H1 (cell line): ENCODE measurements around the gene SLC1A2. TPM values are rescaled to one million over a fixed set of nuclear protein-coding genes. Genes with fewer than 3 reads are reported as not detected.

Source experiments
- ASH2L ChIP-seq: fragments of 200-600, 300-600 bp; sonication (generic); IDR thresholded peaks from one replicate; pipeline ENCODE4 v1.7.1; 2017; ENCODE audit warnings: low read length
- CBX5 ChIP-seq: fragments of 300-800, 300-1000 bp; sonication (generic); IDR thresholded peaks from 2 replicates; pipeline ENCODE4 v1.7.1; 2016; ENCODE audit warnings: antibody characterized with exemption, low read length, low read depth
- EZH2 ChIP-seq: fragments of 200-600 bp; sonication (generic); IDR thresholded peaks from 2 replicates; pipeline ENCODE4 v1.7.1; 2012; ENCODE audit warnings: low read depth, mild to moderate bottlenecking, moderate library complexity, low read length, inconsistent platforms; ENCODE audit not compliant: severe bottlenecking
- FOSL1 ChIP-seq: IDR thresholded peaks from 2 replicates; pipeline ENCODE4 v1.6.1; 2011; ENCODE audit warnings: mild to moderate bottlenecking, low read depth, low read length, moderate library complexity; ENCODE audit not compliant: insufficient read depth
- KDM1A ChIP-seq: fragments of 200-600, 300-600 bp; sonication (generic); IDR thresholded peaks from 2 replicates; pipeline ENCODE4 v1.7.1; 2016; ENCODE audit warnings: mild to moderate bottlenecking, low read length, borderline replicate concordance
- PHF8 ChIP-seq: fragments of 200-600 bp; sonication (generic); conservative IDR thresholded peaks from 2 replicates; pipeline ENCODE4 v1.7.1; 2012; ENCODE audit warnings: low read depth, mild to moderate bottlenecking, inconsistent platforms, low read length, moderate library complexity
- RFX5 ChIP-seq: IDR thresholded peaks from 2 replicates; pipeline ENCODE4 v1.6.1; 2011; ENCODE audit warnings: low read depth, low read length, improper control_type of control experiment, borderline replicate concordance
- SP2 ChIP-seq: IDR thresholded peaks from 2 replicates; pipeline ENCODE4 v1.6.1; 2012; ENCODE audit warnings: mild to moderate bottlenecking, low read length, inconsistent platforms
- TAF1 ChIP-seq: IDR thresholded peaks from 2 replicates; pipeline ENCODE4 v1.6.1; 2011; ENCODE audit warnings: mild to moderate bottlenecking, low read depth, low read length
- TCF12 ChIP-seq: IDR thresholded peaks from 2 replicates; pipeline ENCODE4 v1.6.1; 2011; ENCODE audit warnings: low read depth, mild to moderate bottlenecking, low read length
- YY1 ChIP-seq: IDR thresholded peaks from 2 replicates; pipeline ENCODE4 v1.6.1; 2011; ENCODE audit warnings: low read depth, mild to moderate bottlenecking, low read length
- polyA plus RNA-seq, 7 experiments: library from polyadenylated mRNA; depleted of rRNA in 3 of 7; stranded (reverse) in 5 of 7; unstranded in 2 of 7; fragments of >200 nt in 5 of 7; fragments of 200-250 nt in 2 of 7; gene quantifications; 1 replicate in 5 of 7; 2 replicates in 1 of 7; 4 replicates in 1 of 7; pipeline versions ENCODE4 v1.2.1 to v1.2.3, GENCODE V29; 2011 to 2013; ENCODE audit warnings: missing spikeins in 2 of 7, mixed read lengths in 2 of 7
- total RNA-seq: library from RNA; stranded (reverse); fragmentation: NEBNext Ultra II Directional; extraction: Animal tissue kit (Norgen Biotek cat#: 25700); gene quantifications from 2 replicates; pipeline ENCODE4 v1.2.1, GENCODE V29; 2021
- TF ChIP-seq, protein P1 (sequence below): fragments of 300-600 bp; sonication (generic); IDR thresholded peaks from 2 replicates; pipeline ENCODE4 v1.7.1; 2012; ENCODE audit warnings: low read length, moderate library complexity, mild to moderate bottlenecking, inconsistent platforms; ENCODE audit not compliant: insufficient replicate concordance
- TF ChIP-seq, protein P2 (sequence below): IDR thresholded peaks from 2 replicates; pipeline ENCODE4 v1.6.1; 2012; ENCODE audit warnings: inconsistent platforms

Gene SLC1A2
- total and polyA plus RNA-seq, 2 of the 8 experiments (the other 6 are each of a cell fraction or from before 2014, with no cell fraction given) = 0.57 to 1.2 TPM

DNA sequence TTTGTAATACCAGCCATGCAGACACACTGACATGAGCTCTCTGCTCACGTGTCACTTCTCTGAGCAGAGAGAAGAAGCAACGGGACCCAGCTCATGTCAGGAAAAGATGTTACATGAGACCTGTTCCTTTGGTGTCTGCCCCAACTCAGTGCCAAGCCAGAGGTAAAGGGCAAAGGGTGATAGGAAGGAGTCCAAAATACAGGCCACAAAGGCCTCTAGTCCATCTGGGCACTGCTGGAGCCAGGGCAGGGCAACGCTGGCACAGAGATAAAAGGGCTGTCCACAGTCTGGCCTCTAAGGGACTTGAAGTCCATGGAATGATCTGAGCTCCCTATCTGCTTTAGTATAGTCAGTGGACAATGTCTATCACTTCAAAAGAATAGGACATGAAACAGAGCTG, 79.3 kb downstream of the SLC1A2 start (continued):
- TF ChIP-seq, protein P1, sequence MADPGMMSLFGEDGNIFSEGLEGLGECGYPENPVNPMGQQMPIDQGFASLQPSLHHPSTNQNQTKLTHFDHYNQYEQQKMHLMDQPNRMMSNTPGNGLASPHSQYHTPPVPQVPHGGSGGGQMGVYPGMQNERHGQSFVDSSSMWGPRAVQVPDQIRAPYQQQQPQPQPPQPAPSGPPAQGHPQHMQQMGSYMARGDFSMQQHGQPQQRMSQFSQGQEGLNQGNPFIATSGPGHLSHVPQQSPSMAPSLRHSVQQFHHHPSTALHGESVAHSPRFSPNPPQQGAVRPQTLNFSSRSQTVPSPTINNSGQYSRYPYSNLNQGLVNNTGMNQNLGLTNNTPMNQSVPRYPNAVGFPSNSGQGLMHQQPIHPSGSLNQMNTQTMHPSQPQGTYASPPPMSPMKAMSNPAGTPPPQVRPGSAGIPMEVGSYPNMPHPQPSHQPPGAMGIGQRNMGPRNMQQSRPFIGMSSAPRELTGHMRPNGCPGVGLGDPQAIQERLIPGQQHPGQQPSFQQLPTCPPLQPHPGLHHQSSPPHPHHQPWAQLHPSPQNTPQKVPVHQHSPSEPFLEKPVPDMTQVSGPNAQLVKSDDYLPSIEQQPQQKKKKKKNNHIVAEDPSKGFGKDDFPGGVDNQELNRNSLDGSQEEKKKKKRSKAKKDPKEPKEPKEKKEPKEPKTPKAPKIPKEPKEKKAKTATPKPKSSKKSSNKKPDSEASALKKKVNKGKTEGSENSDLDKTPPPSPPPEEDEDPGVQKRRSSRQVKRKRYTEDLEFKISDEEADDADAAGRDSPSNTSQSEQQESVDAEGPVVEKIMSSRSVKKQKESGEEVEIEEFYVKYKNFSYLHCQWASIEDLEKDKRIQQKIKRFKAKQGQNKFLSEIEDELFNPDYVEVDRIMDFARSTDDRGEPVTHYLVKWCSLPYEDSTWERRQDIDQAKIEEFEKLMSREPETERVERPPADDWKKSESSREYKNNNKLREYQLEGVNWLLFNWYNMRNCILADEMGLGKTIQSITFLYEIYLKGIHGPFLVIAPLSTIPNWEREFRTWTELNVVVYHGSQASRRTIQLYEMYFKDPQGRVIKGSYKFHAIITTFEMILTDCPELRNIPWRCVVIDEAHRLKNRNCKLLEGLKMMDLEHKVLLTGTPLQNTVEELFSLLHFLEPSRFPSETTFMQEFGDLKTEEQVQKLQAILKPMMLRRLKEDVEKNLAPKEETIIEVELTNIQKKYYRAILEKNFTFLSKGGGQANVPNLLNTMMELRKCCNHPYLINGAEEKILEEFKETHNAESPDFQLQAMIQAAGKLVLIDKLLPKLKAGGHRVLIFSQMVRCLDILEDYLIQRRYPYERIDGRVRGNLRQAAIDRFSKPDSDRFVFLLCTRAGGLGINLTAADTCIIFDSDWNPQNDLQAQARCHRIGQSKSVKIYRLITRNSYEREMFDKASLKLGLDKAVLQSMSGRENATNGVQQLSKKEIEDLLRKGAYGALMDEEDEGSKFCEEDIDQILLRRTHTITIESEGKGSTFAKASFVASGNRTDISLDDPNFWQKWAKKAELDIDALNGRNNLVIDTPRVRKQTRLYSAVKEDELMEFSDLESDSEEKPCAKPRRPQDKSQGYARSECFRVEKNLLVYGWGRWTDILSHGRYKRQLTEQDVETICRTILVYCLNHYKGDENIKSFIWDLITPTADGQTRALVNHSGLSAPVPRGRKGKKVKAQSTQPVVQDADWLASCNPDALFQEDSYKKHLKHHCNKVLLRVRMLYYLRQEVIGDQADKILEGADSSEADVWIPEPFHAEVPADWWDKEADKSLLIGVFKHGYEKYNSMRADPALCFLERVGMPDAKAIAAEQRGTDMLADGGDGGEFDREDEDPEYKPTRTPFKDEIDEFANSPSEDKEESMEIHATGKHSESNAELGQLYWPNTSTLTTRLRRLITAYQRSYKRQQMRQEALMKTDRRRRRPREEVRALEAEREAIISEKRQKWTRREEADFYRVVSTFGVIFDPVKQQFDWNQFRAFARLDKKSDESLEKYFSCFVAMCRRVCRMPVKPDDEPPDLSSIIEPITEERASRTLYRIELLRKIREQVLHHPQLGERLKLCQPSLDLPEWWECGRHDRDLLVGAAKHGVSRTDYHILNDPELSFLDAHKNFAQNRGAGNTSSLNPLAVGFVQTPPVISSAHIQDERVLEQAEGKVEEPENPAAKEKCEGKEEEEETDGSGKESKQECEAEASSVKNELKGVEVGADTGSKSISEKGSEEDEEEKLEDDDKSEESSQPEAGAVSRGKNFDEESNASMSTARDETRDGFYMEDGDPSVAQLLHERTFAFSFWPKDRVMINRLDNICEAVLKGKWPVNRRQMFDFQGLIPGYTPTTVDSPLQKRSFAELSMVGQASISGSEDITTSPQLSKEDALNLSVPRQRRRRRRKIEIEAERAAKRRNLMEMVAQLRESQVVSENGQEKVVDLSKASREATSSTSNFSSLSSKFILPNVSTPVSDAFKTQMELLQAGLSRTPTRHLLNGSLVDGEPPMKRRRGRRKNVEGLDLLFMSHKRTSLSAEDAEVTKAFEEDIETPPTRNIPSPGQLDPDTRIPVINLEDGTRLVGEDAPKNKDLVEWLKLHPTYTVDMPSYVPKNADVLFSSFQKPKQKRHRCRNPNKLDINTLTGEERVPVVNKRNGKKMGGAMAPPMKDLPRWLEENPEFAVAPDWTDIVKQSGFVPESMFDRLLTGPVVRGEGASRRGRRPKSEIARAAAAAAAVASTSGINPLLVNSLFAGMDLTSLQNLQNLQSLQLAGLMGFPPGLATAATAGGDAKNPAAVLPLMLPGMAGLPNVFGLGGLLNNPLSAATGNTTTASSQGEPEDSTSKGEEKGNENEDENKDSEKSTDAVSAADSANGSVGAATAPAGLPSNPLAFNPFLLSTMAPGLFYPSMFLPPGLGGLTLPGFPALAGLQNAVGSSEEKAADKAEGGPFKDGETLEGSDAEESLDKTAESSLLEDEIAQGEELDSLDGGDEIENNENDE = no peak
- TF ChIP-seq KDM1A (no peak), RFX5 (no peak), TAF1 (no peak), PHF8 (no peak), YY1 (no peak), EZH2 (no peak), SP2 (no peak), TCF12 (no peak), CBX5 (no peak), FOSL1 (no peak), ASH2L (no peak)
- TF ChIP-seq, protein P2, sequence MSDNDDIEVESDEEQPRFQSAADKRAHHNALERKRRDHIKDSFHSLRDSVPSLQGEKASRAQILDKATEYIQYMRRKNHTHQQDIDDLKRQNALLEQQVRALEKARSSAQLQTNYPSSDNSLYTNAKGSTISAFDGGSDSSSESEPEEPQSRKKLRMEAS = no peak
